ENCODE results near the gene TMC6. TPM values are rescaled to one million over a fixed set of nuclear protein-coding genes. Genes with fewer than 3 reads are reported as not detected.

TMC6 gene
- 0.47 and 1.4 TPM in 2 replicates for total RNA-seq (ENCODE audit: low replicate concordance)

GRCh38 chr17:78128551-78129350, at the start of gene TMC6:
TSS of gene TMC6 (minus strand) at chr17:78128755. CDS start at chr17:78126832, 1,923 bp downstream.

GRCh38 chr17:78168242-78168902, 39.8 kb upstream of the TMC6 start, which contains the start of gene SYNGR2:
TSS of gene SYNGR2 (plus strand) at chr17:78168581. CDS start at chr17:78168617, 36 bp downstream.

GRCh38 chr17:78130437-78131101, 2.0 kb upstream of the TMC6 start, which contains the start of gene TMC8:
TSS of gene TMC8 (plus strand) at chr17:78130771. CDS start at chr17:78131589, 818 bp downstream.

Other genes with a start within 250 kb of the TMC6 start
- gene TNRC6C, start 170.1 kb downstream of the TMC6 start, total RNA-seq (ENCODE audit: low replicate concordance), result 3.9 and 5.3 TPM in 2 replicates
- gene TMC8, start 2.0 kb upstream of the TMC6 start, total RNA-seq (ENCODE audit: low replicate concordance), result not detected in 2 replicates
- not detected in 2 replicates for gene C17orf99, start 17.6 kb upstream of the TMC6 start, total RNA-seq (ENCODE audit: low replicate concordance)
- 11.0 and 23.5 TPM in 2 replicates for gene SYNGR2, start 39.8 kb upstream of the TMC6 start, total RNA-seq (ENCODE audit: low replicate concordance)
- 1.5 and 43.4 TPM in 2 replicates for gene TK1, start 58.3 kb upstream of the TMC6 start, total RNA-seq (ENCODE audit: low replicate concordance)
- 27.7 and 41.7 TPM in 2 replicates for gene AFMID, start 58.6 kb upstream of the TMC6 start, total RNA-seq (ENCODE audit: low replicate concordance)
- 2.7 and 28.2 TPM in 2 replicates for gene BIRC5, start 85.5 kb upstream of the TMC6 start, total RNA-seq (ENCODE audit: low replicate concordance)
- gene TMEM235, start 102.9 kb upstream of the TMC6 start, total RNA-seq (ENCODE audit: low replicate concordance), result not detected in 2 replicates
- 37.6 and 61.4 TPM in 2 replicates for gene SOCS3, start 231.3 kb upstream of the TMC6 start, total RNA-seq (ENCODE audit: low replicate concordance)
- 19.6 and 43.5 TPM in 2 replicates for gene PGS1, start 249.9 kb upstream of the TMC6 start, total RNA-seq (ENCODE audit: low replicate concordance)